ENCODE results near the gene RBP2.

The RBP2 gene

DNA sequence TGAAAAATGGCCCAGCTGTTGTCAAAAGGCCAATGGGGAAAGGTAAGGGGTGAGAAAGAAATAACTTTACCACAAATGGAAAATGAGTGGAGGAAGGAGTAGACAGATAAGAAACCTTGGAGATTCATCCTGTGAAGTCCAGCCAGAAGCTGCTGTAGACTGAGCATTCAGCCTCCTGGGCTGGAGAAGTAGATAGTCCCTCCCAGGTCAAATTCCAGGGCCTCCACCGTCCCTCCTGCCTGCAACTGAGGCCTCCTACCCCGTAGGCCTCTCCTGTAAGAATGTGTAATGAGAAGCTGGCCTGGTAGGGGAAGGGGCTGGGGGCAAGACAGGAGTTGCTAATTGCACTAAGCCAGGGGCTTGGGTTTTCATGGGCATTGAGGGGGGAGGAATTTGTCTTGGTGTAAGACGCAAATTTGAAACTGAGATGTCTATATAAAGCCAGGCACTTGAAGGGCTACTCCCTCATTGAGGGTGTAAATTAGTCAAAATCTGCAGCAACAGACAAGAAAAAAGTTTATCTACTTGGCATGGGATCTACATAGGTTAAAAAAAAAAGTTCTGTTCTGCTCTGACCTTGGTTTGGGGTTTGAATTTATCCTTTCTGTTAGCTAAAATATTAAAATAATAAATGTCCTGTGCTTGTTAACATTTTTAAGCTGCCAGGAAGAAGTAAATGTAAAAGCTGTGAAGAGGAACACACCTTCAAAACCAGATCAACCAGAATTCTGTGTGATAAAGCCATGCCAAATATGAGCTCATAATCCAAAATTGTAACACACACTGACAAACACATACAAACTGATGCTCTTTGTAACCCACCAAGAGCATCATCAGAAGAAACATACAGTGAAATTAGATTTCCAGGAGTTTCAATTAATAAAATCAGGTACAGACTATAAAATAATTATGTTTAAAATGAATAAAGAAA, 1.7 kb upstream of the RBP2 start:
- no peak for DNase-seq

DNA sequence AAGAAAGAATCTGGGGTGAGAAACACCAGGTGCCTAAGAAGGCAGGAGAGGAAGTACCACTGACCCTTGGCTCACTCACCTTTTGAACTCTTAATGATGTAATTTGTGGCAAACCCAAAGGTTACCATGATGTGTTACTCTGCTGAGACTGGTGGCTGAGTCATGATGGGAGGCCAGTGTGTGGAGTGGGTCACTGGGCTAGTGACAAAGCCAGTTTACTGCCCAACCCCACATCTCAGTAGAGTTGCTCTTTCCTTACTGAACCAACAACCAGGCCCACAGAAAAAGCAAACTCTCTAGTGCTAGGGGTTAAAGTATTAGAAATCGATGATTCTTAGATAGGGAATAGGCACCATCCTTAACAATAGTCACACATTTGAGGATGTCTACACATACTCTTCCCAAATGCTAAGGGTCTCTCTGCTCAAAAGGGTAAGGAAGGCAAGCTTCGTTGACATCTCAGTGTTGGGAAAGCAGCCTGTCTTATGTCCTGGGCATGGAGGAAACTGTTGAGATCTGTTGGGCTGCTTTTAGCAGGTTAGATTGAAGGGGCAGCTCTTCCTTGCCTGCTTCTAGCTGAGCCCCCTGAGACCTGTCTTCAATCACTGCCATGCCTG, 3.1 kb downstream of the RBP2 start:
- DNase-seq = no peak

DNA sequence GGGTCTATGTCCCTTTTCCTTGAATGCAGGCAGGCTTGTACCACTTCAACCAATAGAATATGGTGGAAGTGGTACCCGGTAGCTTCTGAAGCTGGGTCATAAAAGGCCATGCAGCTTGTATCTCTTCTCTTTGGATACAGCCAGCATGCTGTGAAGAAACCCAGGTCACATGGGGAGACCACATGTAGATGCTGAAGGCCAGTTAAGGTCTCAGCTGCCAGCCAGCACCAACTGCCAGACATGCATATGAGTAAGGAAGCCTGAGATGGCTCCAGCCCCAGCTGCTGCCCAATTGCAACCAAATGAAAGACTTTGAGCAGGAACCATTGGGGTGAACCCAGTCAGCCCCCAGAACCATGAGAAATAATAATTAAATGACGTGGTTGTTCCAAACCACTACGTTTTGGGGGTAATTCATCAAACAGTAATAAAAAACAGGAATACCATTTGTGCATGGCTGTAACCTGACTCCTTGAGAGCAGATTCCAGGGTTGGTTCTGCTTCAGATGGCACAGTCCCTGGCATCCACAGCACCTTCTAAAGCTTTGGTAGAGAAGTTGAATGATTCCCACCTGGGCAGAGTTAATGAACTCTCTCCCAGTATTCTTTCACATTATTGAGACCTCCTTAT, 3.8 kb downstream of the RBP2 start:
- DNase-seq = no peak

DNA sequence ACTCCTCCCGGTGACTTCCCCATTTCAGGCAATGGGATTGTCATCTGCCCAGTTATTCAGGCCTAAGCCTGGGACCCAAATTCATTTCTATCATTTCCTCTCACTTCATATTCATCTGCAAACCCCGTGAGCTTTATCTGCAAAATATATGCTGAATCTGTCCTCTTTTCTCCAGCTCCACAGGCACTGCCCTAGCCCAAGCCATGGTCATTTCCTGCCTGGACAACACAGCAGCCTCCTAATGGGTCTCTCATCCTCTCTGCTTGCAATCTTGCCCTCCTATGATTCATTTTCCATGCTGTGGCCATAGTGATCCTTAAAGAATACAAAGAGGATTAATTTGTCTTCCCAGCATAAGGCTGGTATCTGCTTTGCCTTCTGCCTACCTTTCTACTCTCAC, 6.1 kb downstream of the RBP2 start:
- DNase-seq = no peak

DNA sequence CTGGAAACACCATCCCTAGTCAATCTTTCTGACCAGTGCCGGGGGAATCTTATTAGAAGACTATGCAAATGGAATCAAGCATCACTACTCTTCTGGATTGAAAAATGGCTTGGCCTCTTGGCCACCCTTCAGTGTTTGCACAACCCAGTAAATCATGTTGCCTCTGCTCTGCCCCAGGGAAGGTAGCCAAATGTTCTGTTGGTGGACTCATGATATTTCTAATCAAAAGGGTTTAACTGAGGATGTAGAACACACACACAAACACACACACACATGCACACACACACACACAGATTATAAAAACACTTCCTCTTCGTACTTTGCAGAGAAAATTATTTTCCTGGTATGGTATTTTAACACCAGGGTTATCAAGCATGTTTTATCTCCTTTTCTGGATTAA, 7.9 kb downstream of the RBP2 start:
- DNase-seq = no peak

DNA sequence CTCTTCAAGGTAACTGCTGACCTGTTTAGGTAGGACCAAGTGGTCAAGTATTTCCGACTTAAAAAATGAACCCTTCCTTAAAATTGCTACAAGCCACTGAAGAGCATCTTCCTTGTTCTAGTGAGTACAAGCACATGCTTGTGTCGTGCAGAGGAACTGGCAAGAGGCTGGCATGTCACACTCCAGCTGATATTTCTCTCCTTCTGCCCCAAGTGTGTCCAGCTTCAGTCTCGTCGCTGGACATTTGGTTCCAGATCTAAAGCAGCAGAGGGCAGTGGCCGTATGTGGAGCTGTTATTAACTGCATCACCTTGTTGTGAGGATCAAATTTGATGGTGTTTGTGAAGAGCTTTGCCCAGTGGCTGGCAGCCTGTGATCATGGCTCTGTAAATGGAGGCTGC, 10.0 kb downstream of the RBP2 start:
- DNase-seq = no peak

DNA sequence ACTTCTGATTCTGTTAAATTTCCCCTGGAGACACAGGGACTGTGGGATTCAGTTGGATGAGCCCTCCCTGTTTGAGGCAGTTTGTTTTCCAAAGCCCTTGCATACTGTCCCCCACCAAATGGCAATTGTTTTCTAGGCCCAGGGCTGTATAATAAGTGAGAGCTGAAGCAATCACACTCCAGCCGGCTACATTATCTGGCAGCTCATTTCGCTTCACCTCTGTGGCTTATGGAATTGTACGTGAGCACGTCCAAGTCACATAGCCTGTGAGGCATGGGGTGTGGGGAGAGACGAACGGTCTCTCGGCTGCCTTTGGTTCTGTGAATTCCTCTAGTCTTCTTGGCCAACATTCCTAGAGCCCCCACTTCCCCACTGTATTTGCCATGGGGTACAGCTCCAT, 10.7 kb downstream of the RBP2 start:
- DNase-seq = no peak

DNA sequence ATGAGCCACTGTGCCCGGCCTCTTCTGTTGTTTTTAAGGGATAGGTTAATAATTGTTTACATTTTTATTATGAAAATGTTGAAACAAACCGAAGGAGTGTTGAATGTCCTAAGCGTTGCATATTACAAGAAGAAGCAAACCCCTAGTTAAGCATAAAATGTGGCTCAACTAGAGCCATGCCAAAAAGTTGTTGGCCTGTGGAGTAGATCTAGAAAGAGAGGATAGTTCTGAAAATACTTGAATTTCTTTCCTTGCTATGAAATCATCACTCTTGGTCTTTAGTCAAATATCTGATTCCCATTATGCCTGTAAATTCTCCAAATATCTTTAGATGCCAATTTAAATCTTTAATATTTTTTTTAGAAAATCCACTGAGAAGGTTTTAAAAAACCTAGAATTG, 12.8 kb downstream of the RBP2 start:
- no peak for DNase-seq

DNA sequence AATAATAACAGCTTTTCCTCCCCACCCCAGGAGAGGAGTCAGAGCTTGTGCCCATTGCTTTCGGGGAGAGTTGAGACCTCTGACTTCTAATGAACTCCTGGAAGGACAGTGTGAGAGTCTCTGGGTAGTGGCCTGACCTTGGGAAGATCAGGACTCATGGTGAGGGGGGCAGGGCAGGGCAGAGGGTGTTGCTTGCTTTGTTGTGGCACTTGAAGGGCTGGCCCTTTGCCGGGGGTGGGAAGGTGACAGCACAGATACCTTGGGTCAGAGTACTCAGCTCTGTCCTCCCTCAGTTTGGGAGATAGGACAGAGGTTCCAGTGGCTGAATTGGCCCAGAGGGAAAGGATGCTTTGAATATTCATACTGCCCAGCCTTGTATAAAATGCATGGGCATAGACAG, 15.8 kb downstream of the RBP2 start:
- DNase-seq = no peak

DNA sequence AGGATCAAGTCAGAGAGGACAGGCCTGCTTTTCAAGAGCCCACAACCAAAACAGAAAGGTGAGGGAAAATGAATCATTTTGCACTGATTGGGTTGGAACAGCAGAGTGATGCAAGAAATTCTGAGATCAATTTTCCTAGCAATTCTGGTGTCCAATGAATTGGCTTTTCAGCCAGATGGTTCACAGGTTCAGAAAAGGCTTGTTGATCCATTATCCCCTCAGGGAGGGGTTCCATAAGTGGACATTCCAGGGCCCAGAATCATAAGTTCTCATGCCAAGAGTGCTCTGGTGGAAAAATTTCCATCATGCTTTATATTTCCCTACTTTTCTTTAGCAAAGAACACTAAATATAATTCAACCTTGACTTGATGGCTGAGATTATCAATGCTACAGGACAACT, 16.2 kb downstream of the RBP2 start:
- DNase-seq = no peak

DNA sequence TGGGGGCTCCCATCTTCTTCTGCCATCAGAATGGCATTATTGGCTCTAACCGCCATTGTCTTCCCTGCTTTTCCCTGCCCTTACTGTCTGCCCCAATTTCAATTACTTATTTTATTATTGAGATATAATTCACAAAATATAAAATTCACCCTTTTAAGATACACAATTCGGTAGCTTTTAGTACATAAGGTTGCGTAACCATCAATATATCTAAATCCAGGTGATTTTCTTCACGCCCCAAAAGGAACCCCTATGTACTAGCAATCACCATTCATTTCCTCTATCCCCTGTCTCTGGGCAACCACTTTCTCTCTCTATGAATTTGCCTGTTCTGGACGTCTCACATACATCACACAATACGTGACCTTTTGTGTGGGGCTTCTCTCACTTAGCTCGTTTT, 18.0 kb downstream of the RBP2 start:
- no peak for DNase-seq

DNA sequence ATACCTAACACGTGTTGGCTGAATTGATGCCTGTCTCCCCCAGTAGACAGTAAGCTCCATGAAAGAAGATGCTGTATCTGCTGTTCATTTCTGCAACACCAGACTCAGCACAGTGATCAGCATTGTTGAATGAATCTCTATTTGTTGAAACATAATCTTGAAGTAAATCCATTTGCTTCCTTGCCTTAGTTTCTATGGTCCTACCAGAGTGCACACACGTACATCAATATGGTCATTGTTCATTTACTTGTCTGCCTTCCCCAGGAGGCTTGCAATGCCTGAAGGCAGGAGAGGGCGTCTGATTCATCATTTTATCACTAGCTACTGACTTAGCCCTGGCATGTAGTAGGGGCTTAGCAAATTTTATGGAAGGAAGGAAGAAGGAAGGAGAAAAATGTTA, 19.2 kb downstream of the RBP2 start:
- DNase-seq = no peak

DNA sequence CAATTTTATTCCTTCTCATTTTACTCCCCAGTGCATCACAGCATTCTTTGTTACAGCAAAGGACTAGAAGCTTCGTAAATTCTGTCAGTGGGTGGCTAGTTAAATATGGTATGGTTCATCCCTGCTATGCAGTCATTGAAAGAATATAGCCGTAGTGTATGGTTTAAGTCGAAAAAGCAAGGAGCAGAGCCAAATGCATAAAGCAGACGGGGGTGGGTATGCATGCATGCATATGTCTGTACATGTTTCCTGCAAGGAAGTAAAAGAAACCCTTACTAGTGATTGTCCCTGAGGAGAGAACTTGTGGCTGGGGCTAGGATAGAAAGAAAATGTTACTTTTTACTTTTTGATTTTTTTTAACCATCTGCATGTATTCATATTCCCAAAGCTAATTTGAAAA, 19.9 kb downstream of the RBP2 start:
- DNase-seq = no peak

DNA sequence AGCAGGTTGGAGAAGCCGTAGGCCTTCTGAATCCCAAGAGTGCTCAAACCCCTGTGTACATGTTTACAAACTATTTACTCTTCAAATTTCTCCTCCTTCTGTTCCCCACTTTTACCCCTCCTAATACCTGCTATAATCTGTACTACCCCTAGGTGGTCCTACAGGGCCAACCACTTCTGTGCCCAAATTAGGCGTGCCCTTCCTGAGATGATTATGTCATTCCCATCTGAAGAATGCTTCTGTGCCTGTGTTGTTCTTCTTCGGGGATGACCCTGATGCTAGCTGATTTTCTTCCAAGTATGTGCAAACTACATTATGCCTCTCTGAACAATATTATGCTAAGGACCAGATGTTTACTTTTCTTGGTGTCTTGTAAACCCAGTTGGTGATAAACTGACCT, 20.5 kb downstream of the RBP2 start:
- DNase-seq = no peak

DNA sequence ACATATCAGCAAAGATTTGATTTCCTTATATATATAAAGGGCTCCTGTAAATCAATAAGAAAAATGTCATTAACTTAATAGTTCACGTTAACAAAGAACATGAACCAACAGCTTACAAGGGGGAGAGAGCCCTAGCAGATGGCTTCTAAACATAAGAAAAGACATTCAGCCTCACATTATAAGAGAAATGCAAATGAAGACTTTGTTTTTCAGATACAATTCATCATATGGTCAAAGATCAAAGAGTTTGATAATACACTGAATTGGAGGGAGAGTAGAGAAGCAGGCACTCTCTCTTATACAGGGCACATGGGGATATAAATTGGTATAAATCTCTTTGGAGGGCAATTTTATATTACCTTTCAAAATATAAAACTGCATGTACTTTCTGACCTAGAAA, 21.1 kb downstream of the RBP2 start:
- DNase-seq = no peak

DNA sequence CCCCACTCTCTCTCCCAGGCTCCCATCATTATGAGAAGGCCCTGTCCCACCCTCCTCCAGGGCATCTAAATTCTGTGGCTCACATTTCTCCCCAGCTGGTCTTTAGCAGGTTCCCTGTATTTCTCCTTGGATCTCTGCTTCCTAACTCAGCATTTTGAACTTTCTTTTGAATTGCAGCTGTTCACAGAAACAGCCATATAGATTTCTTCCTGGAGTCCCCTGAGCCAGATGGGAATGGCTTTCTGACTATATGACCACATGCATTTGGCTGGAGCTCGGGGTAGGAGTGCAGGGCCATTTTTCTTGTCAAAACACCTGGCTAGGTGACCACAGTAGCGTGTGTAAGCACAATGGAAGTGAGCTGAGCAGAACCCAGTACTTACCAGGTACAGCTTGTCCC, 22.0 kb downstream of the RBP2 start:
- no peak for DNase-seq

DNA sequence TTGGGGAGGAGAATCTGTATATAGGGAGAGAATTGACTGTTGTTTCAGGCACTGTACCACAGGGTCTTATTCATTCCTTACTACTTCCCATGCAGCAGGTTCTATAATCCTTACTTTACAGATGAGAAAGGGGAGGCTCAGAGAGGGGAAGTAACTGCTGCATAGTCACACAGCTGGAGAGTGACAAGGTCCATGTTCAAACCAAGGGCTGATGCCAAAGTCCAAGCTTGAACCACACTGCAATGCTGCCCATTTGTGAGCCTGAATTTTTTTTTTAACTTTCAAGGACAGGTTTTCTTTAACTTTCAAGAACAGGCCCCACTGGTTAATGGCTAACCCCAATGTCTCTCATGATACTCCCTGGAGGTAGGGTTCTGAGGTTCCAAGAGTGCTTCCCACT, 26.2 kb downstream of the RBP2 start:
- no peak for DNase-seq

DNA sequence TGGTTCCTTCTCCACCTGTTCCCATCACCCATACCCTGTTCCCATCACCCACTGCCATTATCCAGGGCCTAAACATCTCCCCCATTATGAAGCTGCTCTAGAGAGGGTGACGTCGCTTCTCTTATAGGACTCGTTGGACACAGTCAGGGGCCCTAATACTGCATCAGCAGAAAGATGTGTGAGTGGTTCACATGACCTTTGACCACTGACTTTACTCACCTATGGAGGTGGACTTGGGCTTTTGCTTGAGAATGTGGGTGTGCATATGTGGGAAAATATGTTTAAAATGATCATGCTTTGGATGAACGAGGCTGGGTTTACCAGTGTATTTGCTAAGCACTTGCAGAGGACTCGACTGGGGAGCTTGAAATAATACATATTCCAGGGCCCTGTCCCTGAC, 26.8 kb downstream of the RBP2 start:
- DNase-seq = no peak

DNA sequence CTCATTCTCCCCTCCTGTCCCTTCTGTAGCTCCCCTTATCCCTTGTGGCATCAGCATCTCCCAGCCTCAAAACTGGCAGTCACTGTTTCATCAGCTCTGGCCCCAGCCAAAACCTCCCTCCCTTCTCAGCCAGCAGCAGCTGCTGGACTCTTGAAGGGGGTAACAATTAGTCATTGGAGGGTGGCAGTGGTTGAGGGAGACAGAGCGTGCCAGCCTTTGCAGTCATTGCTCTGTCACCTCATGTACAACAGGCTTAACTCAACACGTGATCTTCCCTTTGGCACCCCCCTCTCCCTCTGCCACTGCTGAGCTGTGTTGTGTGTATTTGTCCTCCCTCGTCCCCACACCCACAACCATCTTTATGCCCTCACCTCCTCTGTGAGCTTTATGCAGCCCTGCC, 28.2 kb downstream of the RBP2 start:
- DNase-seq = no peak

DNA sequence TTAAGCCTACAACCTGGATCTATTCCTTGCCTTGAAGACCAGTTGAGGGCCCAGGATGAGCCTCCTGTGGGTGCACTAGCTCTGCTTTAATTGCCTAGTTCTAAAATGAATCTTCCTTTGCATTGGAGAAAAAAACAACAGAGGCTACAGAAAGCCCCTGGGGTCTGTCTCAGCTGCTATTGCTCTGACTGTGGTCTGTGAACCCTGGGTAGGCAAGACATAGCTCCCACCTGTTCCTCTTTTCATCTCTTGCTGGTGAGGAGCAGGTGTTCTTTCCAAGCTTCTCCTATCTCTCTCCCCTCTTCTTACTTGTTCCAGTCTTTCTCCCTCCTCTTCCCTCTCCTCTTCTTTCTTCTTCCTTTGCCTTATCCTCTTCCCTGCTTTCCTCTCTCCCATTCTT, 28.8 kb downstream of the RBP2 start:
- DNase-seq = no peak

DNA sequence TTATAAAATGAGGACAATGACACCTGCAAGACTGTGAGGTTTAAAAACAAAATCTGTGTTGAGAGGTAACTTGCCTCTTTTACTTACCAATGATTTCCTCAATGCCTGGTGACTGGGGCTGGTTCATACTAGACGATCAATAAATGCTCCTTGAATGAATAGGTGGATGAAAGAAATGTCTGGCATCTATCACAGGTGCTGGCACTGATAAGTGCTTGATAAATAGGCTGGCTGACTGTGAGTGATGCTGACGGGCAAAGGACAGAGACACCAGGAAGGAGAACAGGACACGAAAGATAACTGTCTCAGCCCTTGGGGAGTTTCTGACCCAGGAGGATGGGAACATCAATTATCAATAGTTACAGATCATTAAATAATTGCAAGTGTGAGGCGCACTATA, 31.9 kb downstream of the RBP2 start:
- no peak for DNase-seq

DNA sequence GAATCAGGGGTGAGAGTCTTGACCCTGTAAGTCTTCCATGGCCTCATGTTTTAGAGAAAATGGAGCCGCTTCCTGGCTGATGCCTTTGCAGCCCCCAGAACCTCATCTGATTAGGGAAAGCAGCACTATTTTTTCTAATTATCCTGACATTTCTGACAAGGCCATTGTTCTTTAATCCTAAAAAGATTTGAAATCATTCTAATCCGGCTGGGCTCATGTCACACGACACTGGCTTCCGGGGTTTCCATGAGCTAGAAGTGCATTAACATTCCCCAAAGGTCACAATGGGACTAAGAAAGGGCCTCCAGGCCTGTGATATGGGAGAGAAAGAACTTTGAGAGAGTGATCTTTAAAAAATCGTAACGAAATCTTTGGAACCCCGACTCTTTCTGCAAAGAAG, 33.1 kb downstream of the RBP2 start:
- DNase-seq = no peak

DNA sequence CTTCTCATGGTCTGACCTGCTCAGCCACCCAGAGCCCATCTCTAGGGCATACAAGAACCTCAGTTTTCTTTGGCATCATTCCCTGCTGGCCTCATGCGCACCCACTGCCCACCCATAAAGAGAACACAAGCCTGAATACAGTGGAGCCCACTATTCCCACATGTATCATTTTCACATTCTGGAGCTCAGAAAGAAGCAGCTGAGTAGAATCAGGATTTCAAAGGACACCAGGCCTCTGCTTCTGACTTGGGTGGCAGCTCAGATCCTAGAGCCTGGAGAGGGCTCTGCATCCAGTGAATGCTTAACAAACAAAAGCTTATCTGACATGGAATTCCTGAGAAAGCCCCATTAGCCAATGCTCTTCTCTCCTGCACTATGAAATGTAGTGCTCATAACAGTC, 34.7 kb downstream of the RBP2 start:
- no peak for DNase-seq

Data from CD4-positive, alpha-beta T cell treated with Interleukin-17A for 4 hours (primary cell).